Mesendoderm (in vitro differentiated cells): ENCODE data around the gene TIGD7.

Experiments used
- DNase-seq: peaks from one replicate; pipeline ENCODE4 v3.0.0; 2013
- H2AK5ac ChIP-seq: 2 replicates; pipeline ENCODE4 v1.6.1; 2013; ENCODE audit warnings: low read length, inconsistent platforms
- H2BK120ac ChIP-seq: 2 replicates; pipeline ENCODE4 v1.6.1; 2013; ENCODE audit warnings: low read depth, mild to moderate bottlenecking, low read length, moderate library complexity, mixed read lengths
- H2BK15ac ChIP-seq: replicated peaks from 2 replicates; pipeline ENCODE4 v1.6.1; 2013; ENCODE audit warnings: low read depth, mild to moderate bottlenecking, moderate library complexity
- H2BK5ac ChIP-seq: 2 replicates; pipeline ENCODE4 v1.6.1; 2013; ENCODE audit warnings: low read length, inconsistent platforms
- H3K18ac ChIP-seq: 2 replicates; pipeline ENCODE4 v1.6.1; 2013; ENCODE audit warnings: mild to moderate bottlenecking, low read length, mixed read lengths
- H3K23ac ChIP-seq: one replicate; pipeline ENCODE4 v1.6.1; 2013; ENCODE audit warnings: low read length
- H3K27ac ChIP-seq: 2 replicates; pipeline ENCODE4 v1.5.1; 2013; ENCODE audit warnings: low read depth, mild to moderate bottlenecking, inconsistent platforms, low read length, moderate library complexity
- H3K27me3 ChIP-seq: 2 replicates; pipeline ENCODE4 v1.6.1; 2013; ENCODE audit warnings: low read length, control low read depth, mild to moderate bottlenecking, inconsistent platforms; ENCODE audit not compliant: insufficient read depth, poor library complexity
- H3K36me3 ChIP-seq: 2 replicates; pipeline ENCODE4 v1.6.1; 2013; ENCODE audit warnings: low read length, inconsistent platforms; ENCODE audit not compliant: control insufficient read depth, insufficient read depth
- H3K4ac ChIP-seq: one replicate; pipeline ENCODE4 v1.6.1; 2013; ENCODE audit warnings: low read depth, mild to moderate bottlenecking, low read length, moderate library complexity
- H3K4me1 ChIP-seq: 2 replicates; pipeline ENCODE4 v1.6.1; 2013; ENCODE audit warnings: low read depth, low read length, inconsistent platforms; ENCODE audit not compliant: control insufficient read depth
- H3K4me2 ChIP-seq: 2 replicates; pipeline ENCODE4 v1.6.1; 2013; ENCODE audit warnings: low read length
- H3K4me3 ChIP-seq: 2 replicates; pipeline ENCODE4 v1.5.1; 2013; ENCODE audit warnings: mild to moderate bottlenecking, low read length
- H3K56ac ChIP-seq: one replicate; pipeline ENCODE4 v1.6.1; 2013; ENCODE audit warnings: low read length
- H3K79me1 ChIP-seq: 2 replicates; pipeline ENCODE4 v1.6.1; 2013; ENCODE audit warnings: low read length, inconsistent platforms
- H3K79me2 ChIP-seq: 2 replicates; pipeline ENCODE4 v1.6.1; 2013; ENCODE audit warnings: mild to moderate bottlenecking, low read length; ENCODE audit not compliant: control insufficient read depth, insufficient read depth
- H3K9ac ChIP-seq: 2 replicates; pipeline ENCODE4 v1.6.1; 2013; ENCODE audit warnings: low read length, inconsistent platforms
- H4K5ac ChIP-seq: one replicate; pipeline ENCODE4 v1.6.1; 2013; ENCODE audit warnings: low read length
- H4K8ac ChIP-seq: one replicate; pipeline ENCODE4 v1.6.1; 2013; ENCODE audit warnings: low read depth, mild to moderate bottlenecking, control low read depth, low read length, moderate library complexity
- WGBS: extraction: QIAGEN DNeasy Blood & Tissue Kit; methylation state at CpG from one replicate; pipeline ENCODE4 v1.1.7; 2013; ENCODE audit warnings: low lambda C conversion rate, missing lambda C conversion rate; ENCODE audit not compliant: insufficient coverage; ENCODE audit errors: extremely low coverage; 5-methylcytosine and 5-hydroxymethylcytosine counted together

TIGD7 gene

GRCh38 chr16:3306078-3306477 is 848 bp upstream of the TIGD7 start:
- no peaks in the 10 kb centered on the region for H3K4me1 ChIP-seq
- no peaks in the 10 kb centered on the region for H3K79me2 ChIP-seq
- peak overlapping the region; percentile 97 for H3K56ac ChIP-seq
- no peak for DNase-seq
- peaks cover 3% of the 10 kb centered on the region for H3K36me3 ChIP-seq
- no peak overlapping the region for H2BK120ac ChIP-seq
- H3K9ac ChIP-seq = peak overlapping the region; percentile 87
- H3K4ac ChIP-seq = no peak overlapping the region
- WGBS = no CpG with 5 or more reads among the region's 11 CpGs
- no peak overlapping the region for H3K27ac ChIP-seq
- H2BK15ac ChIP-seq = no peak overlapping the region
- no peak overlapping the region for H4K5ac ChIP-seq
- H3K4me3 ChIP-seq = peak overlapping the region; percentile 75
- peak overlapping the region; percentile 29 for H3K18ac ChIP-seq
- no peak overlapping the region for H2AK5ac ChIP-seq
- H3K4me2 ChIP-seq = peak overlapping the region; percentile 56
- no peak overlapping the region for H4K8ac ChIP-seq
- no peaks in the 10 kb centered on the region for H3K27me3 ChIP-seq
- H3K79me1 ChIP-seq = no peaks in the 10 kb centered on the region
- H2BK5ac ChIP-seq = no peak overlapping the region
- no peak overlapping the region for H3K23ac ChIP-seq

DNA sequence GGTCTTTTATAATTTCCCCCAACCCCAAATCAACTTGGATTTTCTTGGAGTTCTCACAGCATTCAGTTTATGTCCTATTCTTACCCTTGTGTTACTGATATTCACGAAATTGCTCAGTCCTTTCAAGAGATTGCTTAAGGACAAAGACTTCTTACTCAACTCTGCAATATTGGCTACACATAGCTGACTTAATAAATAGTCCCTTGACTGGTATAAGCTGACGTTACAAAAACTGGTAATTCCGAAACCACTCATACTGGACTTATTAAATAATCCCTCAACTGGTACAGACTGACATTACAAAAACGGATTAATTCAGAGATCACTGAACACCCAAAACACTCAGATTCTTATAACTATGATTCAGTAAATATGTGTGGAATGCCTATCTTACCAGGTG is 860 bp downstream of the TIGD7 start:
- no peak overlapping the region for H3K4ac ChIP-seq
- no peak overlapping the region for H4K5ac ChIP-seq
- H2BK5ac ChIP-seq = no peak overlapping the region
- no peak for DNase-seq
- H4K8ac ChIP-seq = no peak overlapping the region
- WGBS = no CpG with 5 or more reads among the region's 4 CpGs
- no peaks in the 10 kb centered on the region for H3K4me1 ChIP-seq
- H2BK120ac ChIP-seq = no peak overlapping the region
- H2AK5ac ChIP-seq = no peak overlapping the region
- H3K36me3 ChIP-seq = peaks cover 6% of the 10 kb centered on the region
- H3K4me2 ChIP-seq = peak overlapping the region; percentile 89
- no peak overlapping the region for H3K18ac ChIP-seq
- no peak overlapping the region for H3K27ac ChIP-seq
- no peak overlapping the region for H2BK15ac ChIP-seq
- no peaks in the 10 kb centered on the region for H3K79me1 ChIP-seq
- H3K9ac ChIP-seq = peak overlapping the region; percentile 6
- H3K27me3 ChIP-seq = no peaks in the 10 kb centered on the region
- H3K23ac ChIP-seq = no peak overlapping the region
- H3K56ac ChIP-seq = no peak overlapping the region
- H3K79me2 ChIP-seq = no peaks in the 10 kb centered on the region
- no peak overlapping the region for H3K4me3 ChIP-seq

DNA sequence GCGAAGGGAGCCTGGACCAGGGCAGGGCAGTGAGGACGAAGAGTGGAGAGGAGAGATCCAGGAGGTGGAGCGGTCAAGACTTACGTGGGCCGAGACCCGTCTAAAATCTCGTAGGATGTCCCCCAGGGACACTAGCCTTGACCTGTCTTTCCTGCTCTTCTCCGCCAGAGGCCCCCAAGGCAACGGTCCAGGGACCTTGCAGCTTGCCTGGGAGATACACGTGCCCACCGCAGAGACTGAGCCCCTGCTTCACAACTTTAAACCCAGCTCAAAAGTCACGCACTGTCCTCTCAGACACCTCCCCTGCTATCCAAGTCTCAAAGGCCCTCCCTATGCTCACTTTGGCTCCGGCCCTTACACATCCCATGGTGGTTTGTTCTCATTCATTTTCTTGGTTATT is 9.4 kb downstream of the TIGD7 start:
- Histone ChIP-seq H3K79me1 (peaks cover 5% of the 10 kb centered on the region), H2BK15ac (no peak overlapping the region), H3K4ac (no peak overlapping the region), H3K56ac (no peak overlapping the region), H3K9ac (no peak overlapping the region), H2BK120ac (no peak overlapping the region), H3K4me3 (no peak overlapping the region), H3K18ac (no peak overlapping the region), H4K5ac (no peak overlapping the region), H3K4me2 (no peak overlapping the region), H2AK5ac (no peak overlapping the region), H2BK5ac (no peak overlapping the region), H4K8ac (no peak overlapping the region), H3K36me3 (peaks cover 8% of the 10 kb centered on the region), H3K27me3 (no peaks in the 10 kb centered on the region), H3K4me1 (no peaks in the 10 kb centered on the region), H3K27ac (no peak overlapping the region), H3K79me2 (no peaks in the 10 kb centered on the region), H3K23ac (no peak overlapping the region)
- DNase-seq = no peak
- WGBS = no CpG with 5 or more reads among the region's 13 CpGs

GRCh38 chr16:3295209-3295608 is 10.0 kb downstream of the TIGD7 start:
- no peak overlapping the region for H3K56ac ChIP-seq
- H3K27ac ChIP-seq = no peak overlapping the region
- H2BK120ac ChIP-seq = no peak overlapping the region
- H2AK5ac ChIP-seq = no peak overlapping the region
- peaks cover 13% of the 10 kb centered on the region for H3K36me3 ChIP-seq
- H2BK5ac ChIP-seq = no peak overlapping the region
- DNase-seq = no peak
- H3K79me1 ChIP-seq = peaks cover 9% of the 10 kb centered on the region
- no peaks in the 10 kb centered on the region for H3K79me2 ChIP-seq
- no peak overlapping the region for H2BK15ac ChIP-seq
- H3K4ac ChIP-seq = no peak overlapping the region
- no peak overlapping the region for H3K18ac ChIP-seq
- H3K23ac ChIP-seq = no peak overlapping the region
- H3K4me1 ChIP-seq = no peaks in the 10 kb centered on the region
- whole genome bisulfite sequencing = no CpG with 5 or more reads among the region's 45 CpGs
- H4K5ac ChIP-seq = no peak overlapping the region
- no peak overlapping the region for H4K8ac ChIP-seq
- no peaks in the 10 kb centered on the region for H3K27me3 ChIP-seq
- no peak overlapping the region for H3K4me3 ChIP-seq
- no peak overlapping the region for H3K9ac ChIP-seq
- no peak overlapping the region for H3K4me2 ChIP-seq

DNA sequence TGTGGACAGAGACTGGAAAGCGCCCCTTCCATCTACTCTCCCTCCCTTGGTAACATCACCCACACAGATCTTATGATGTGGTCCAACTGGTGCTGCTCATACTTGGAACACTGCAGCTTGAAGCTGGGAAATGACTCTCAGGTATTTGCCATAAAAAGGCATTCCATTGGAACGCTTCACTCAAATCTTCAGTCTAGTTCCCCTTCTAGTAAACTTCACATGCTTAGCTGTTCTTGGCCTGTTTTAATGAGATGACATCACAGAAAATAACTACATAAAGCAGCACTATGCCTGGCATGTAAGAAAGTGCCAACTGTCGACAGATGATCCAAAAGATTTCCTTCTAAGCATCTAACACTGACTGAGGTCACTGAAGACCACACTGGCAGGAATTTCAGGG is 12.6 kb downstream of the TIGD7 start:
- H3K4me1 ChIP-seq = no peaks in the 10 kb centered on the region
- peaks cover 10% of the 10 kb centered on the region for H3K79me1 ChIP-seq
- no peak overlapping the region for H4K8ac ChIP-seq
- H3K4me2 ChIP-seq = no peak overlapping the region
- no peak overlapping the region for H3K23ac ChIP-seq
- H3K79me2 ChIP-seq = no peaks in the 10 kb centered on the region
- no peak overlapping the region for H2AK5ac ChIP-seq
- H3K56ac ChIP-seq = no peak overlapping the region
- H3K4ac ChIP-seq = no peak overlapping the region
- H4K5ac ChIP-seq = no peak overlapping the region
- H3K4me3 ChIP-seq = no peak overlapping the region
- H3K27ac ChIP-seq = no peak overlapping the region
- no peaks in the 10 kb centered on the region for H3K27me3 ChIP-seq
- WGBS = no CpG with 5 or more reads among the region's 3 CpGs
- H2BK15ac ChIP-seq = no peak overlapping the region
- peaks cover 24% of the 10 kb centered on the region for H3K36me3 ChIP-seq
- no peak for DNase-seq
- H3K18ac ChIP-seq = no peak overlapping the region
- H2BK5ac ChIP-seq = no peak overlapping the region
- H3K9ac ChIP-seq = no peak overlapping the region
- H2BK120ac ChIP-seq = no peak overlapping the region

GRCh38 chr16:3289998-3290673 is 15.1 kb downstream of the TIGD7 start:
- Histone ChIP-seq H3K9ac (no peak overlapping the region), H3K4me2 (no peak overlapping the region), H4K5ac (no peak overlapping the region), H2BK120ac (no peak overlapping the region), H2AK5ac (no peak overlapping the region), H2BK5ac (no peak overlapping the region), H3K4me1 (no peaks in the 10 kb centered on the region), H3K79me1 (peaks cover 24% of the 10 kb centered on the region), H3K56ac (no peak overlapping the region), H3K23ac (no peak overlapping the region), H3K4me3 (peak overlapping the region; percentile 46), H2BK15ac (no peak overlapping the region), H3K27ac (no peak overlapping the region), H3K36me3 (peaks cover 27% of the 10 kb centered on the region), H3K18ac (no peak overlapping the region), H3K79me2 (peaks cover 16% of the 10 kb centered on the region), H3K4ac (no peak overlapping the region), H4K8ac (no peak overlapping the region), H3K27me3 (no peaks in the 10 kb centered on the region)
- DNase-seq = peak; percentile 23
- no CpG with 5 or more reads among the region's 16 CpGs for WGBS
